GM23248 (cell line): ENCODE results near the gene TMEM131. TPM values are rescaled to one million over a fixed set of nuclear protein-coding genes. Genes with fewer than 3 reads are reported as not detected.

Source experiments
- DNase-seq: peaks from one replicate; pipeline ENCODE4 v3.0.0-alpha.2; 2015
- H2AFZ ChIP-seq: fragments of 200-600 bp; sonication (generic); 2 replicates; pipeline ENCODE4 v1.6.1; 2016; ENCODE audit warnings: antibody characterized with exemption
- H3F3A ChIP-seq: fragments of 200-600 bp; sonication (generic); 2 replicates; pipeline ENCODE4 v1.6.1; 2016; ENCODE audit warnings: mild to moderate bottlenecking, antibody characterized with exemption, mixed run types; ENCODE audit not compliant: insufficient read depth
- H3K27ac ChIP-seq: fragments of 200-600 bp; sonication (generic); 2 replicates; pipeline ENCODE4 v1.5.1; 2016; ENCODE audit warnings: mild to moderate bottlenecking
- H3K27me3 ChIP-seq: fragments of 200-600 bp; sonication (generic); replicated peaks from 2 replicates; pipeline ENCODE4 v1.6.1; 2016; ENCODE audit warnings: mild to moderate bottlenecking; ENCODE audit not compliant: insufficient read depth
- H3K36me3 ChIP-seq: fragments of 200-600 bp; sonication (generic); 2 replicates; pipeline ENCODE4 v1.6.1; 2016; ENCODE audit warnings: low read depth, mild to moderate bottlenecking
- H3K4me1 ChIP-seq: fragments of 200-600 bp; sonication (generic); 2 replicates; pipeline ENCODE4 v1.6.1; 2016; ENCODE audit warnings: mild to moderate bottlenecking; ENCODE audit not compliant: insufficient read depth
- H3K4me2 ChIP-seq: fragments of 200-600 bp; sonication (generic); one replicate; pipeline ENCODE4 v1.6.1; 2016; ENCODE audit warnings: mild to moderate bottlenecking; ENCODE audit not compliant: unreplicated experiment
- H3K4me3 ChIP-seq: fragments of 200-600 bp; sonication (generic); 2 replicates; pipeline ENCODE4 v1.5.1; 2016; ENCODE audit warnings: mild to moderate bottlenecking
- H3K79me2 ChIP-seq: fragments of 200-600 bp; sonication (generic); 2 replicates; pipeline ENCODE4 v1.6.1; 2016; ENCODE audit warnings: mild to moderate bottlenecking; ENCODE audit not compliant: insufficient read depth
- H3K9ac ChIP-seq: fragments of 200-600 bp; sonication (generic); 2 replicates; pipeline ENCODE4 v1.6.1; 2016; ENCODE audit warnings: mild to moderate bottlenecking
- H3K9me2 ChIP-seq: fragments of 200-600 bp; sonication (generic); 2 replicates; pipeline ENCODE4 v1.6.1; 2016; ENCODE audit warnings: mixed run types, mild to moderate bottlenecking, moderate library complexity; ENCODE audit not compliant: insufficient read depth
- H3K9me3 ChIP-seq: fragments of 200-600 bp; sonication (generic); one replicate; pipeline ENCODE4 v1.6.1; 2017; ENCODE audit warnings: low read depth
- H4K20me1 ChIP-seq: fragments of 200-600 bp; sonication (generic); 2 replicates; pipeline ENCODE4 v1.6.0; 2016; ENCODE audit not compliant: insufficient read depth
- EZH2 ChIP-seq: fragments of 200-600 bp; sonication (generic); IDR thresholded peaks from 2 replicates; pipeline ENCODE4 v1.6.1; 2018; ENCODE audit warnings: antibody characterized with exemption, mild to moderate bottlenecking; ENCODE audit not compliant: insufficient read depth, poor library complexity, severe bottlenecking
- EZH2phosphoT487 ChIP-seq: fragments of 200-600 bp; sonication (generic); IDR thresholded peaks from 2 replicates; pipeline ENCODE4 v1.6.1; 2018; ENCODE audit warnings: antibody characterized with exemption, moderate library complexity, mild to moderate bottlenecking, low read depth; ENCODE audit not compliant: insufficient read depth
- WGBS, 2 experiments: methylation state at CpG; one replicate each; pipeline ENCODE4 v1.1.6; 2015 to 2017; ENCODE audit warnings: low lambda C conversion rate in 2 of 2, low coverage in 1 of 2; ENCODE audit errors: missing lambda C conversion rate in 2 of 2; 5-methylcytosine and 5-hydroxymethylcytosine counted together
- in situ Hi-C: fragments of 300-500 bp; cut with MboI; formaldehyde crosslinking; loops from 2 replicates; pipeline ENCODE4 v1.15.0; 2020
- polyA plus RNA-seq: library from polyadenylated mRNA; unstranded; fragments of >200 nt; fragmentation: Nextera tagmentation; extraction: Ambion mirVana; gene quantifications from 2 replicates; pipeline ENCODE4 v1.2.1, GENCODE V29; 2016
- total RNA-seq: library from RNA; depleted of rRNA; stranded (reverse); fragments of >200 nt; shearing (Covaris generic); gene quantifications from 2 replicates; pipeline ENCODE4 v1.2.3, GENCODE V29; 2014

Gene TMEM131
- total and polyA plus RNA-seq, 2 experiments from 2014 or later = 15.7 to 16.4 TPM

DNA sequence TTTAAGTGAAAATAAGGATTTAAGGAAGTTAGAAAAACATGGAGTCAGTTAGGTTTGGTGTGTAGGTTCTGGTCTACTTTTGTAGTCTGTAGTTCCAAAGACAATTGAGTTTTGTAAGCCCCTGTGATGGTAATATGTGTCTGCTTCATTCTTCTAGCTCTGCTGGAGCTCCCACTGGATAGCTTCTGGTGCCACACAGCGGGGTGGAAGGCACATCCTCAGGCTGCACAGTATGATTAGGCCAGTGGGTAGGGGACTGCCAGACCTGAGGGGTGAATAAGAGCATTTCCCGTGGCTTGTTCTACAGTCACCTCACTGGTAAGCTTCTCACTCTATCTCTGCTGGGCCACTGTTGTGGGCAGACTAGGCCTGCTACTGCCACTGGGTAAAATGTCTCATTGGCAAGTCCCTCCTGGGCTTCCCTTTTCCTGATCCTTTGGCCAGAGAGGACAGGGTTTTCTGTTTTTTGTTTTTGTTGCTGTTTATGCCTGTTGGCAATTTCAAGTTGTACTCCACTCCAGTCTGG, 44.5 kb downstream of the TMEM131 start:
- H3K4me2 ChIP-seq = peak overlapping the region; percentile 61
- 88 to 98% methylated on average over 2 of the region's 2 CpGs for WGBS, 2 experiments
- 0 out of 2 replicates have a peak overlapping the region, but pooled peaks have one; percentile 34 for H3K9ac ChIP-seq
- H3K79me2 ChIP-seq = peaks cover 96% of the 10 kb centered on the region
- peak; percentile 25 for DNase-seq
- H2AFZ ChIP-seq = no peak overlapping the region
- no peaks in the 10 kb centered on the region for H3K9me2 ChIP-seq
- H4K20me1 ChIP-seq = 0 out of 2 replicates have a peak, but pooled peaks cover 6% of the 10 kb centered on the region
- no peaks in the 10 kb centered on the region for H3K27me3 ChIP-seq
- peaks cover 21% of the 10 kb centered on the region for H3K4me1 ChIP-seq
- H3F3A ChIP-seq = peaks cover 22% of the 10 kb centered on the region
- no peaks in the 10 kb centered on the region for H3K9me3 ChIP-seq
- H3K36me3 ChIP-seq = no peaks in the 10 kb centered on the region
- peak overlapping the region; percentile 62 for H3K27ac ChIP-seq
- peak overlapping the region; percentile 42 for H3K4me3 ChIP-seq
- TF ChIP-seq EZH2phosphoT487 (no peak), EZH2 (no peak)
- in situ Hi-C loops = no loop called here

DNA sequence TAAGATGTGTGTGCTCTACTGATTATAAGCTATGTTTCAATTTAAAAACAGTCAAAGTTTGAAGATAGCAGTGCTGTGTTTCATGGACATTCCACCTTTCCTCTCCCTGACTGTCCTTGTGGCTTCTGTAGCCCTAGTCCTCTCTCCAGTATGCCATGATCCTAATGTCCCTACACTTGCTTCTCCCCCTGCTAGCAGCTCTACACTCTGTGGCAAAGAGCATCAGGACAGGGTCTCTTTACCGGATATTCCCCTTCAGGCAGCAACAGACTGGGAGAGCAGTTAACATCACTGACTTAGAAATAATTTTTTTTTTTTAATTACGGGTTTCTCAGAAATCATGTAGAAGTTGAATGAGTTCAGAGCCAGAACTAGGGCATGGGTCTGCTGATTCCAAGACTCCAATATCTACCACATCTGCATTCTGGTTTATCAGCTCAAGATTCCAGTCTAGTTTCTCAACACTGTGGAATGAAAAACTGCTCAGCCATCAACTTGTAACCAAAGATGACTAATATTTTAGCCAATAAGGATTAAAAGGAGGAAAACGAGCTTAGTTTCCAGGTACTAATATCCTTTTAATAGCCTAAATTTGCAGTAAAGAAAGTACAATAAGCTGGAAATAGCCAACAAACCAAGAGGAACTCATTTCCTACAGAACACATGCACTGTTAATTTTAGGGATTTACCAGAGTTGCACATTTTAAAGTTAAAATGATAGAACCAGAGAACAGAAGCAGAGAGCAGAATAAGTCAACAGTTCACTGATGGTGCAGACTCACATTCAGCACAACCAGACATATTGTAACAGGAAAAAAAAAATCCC, 45.2 kb downstream of the TMEM131 start:
- Histone ChIP-seq H4K20me1 (peaks cover 6% of the 10 kb centered on the region; the same call in 1 of the 2 replicates), H3K4me1 (peaks cover 24% of the 10 kb centered on the region), H3K4me2 (peak overlapping the region; percentile 61), H3K4me3 (peak overlapping the region; percentile 42), H3K9me3 (no peaks in the 10 kb centered on the region), H3K9me2 (no peaks in the 10 kb centered on the region), H3F3A (peaks cover 22% of the 10 kb centered on the region), H3K27me3 (no peaks in the 10 kb centered on the region), H2AFZ (no peak overlapping the region), H3K27ac (peak overlapping the region; percentile 62), H3K36me3 (no peaks in the 10 kb centered on the region), H3K9ac (peak overlapping the region; percentile 34; the same call in 1 of the 2 replicates), H3K79me2 (peaks cover 96% of the 10 kb centered on the region)
- 2% methylated on average over 3 of the region's 3 CpGs for WGBS, 2 experiments
- peak; percentile 84 for DNase-seq
- in situ Hi-C loops = no loop called here
- TF ChIP-seq EZH2 (no peak), EZH2phosphoT487 (no peak)

DNA sequence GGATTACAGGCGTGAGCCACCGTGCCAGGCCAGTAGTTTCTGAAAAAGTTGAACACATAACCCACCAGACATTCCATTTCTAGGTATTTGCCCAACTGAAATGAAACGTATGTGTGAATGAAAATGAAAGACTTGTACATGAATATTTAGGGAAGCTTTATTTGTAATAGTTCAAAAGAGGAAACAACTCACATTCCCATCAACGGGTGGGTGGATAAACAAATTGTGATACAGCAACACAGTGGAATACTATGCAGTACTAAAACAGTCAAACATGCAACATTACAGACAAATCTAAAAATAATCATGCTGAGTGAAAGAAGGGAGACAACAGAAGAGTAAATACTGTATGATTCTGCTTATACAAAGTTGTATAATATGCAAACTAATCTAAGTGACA, 46.8 kb downstream of the TMEM131 start:
- DNase-seq = no peak
- H3K27me3 ChIP-seq = no peaks in the 10 kb centered on the region
- H4K20me1 ChIP-seq = peaks cover 11% of the 10 kb centered on the region; the same call in 1 of the 2 replicates
- in situ Hi-C loops = no loop called here
- TF ChIP-seq EZH2phosphoT487 (no peak), EZH2 (no peak)
- no peaks in the 10 kb centered on the region for H3K9me3 ChIP-seq
- H3K27ac ChIP-seq = no peak overlapping the region
- no peak overlapping the region for H3K9ac ChIP-seq
- H3F3A ChIP-seq = peaks cover 22% of the 10 kb centered on the region
- H3K4me1 ChIP-seq = peaks cover 30% of the 10 kb centered on the region
- peaks cover 96% of the 10 kb centered on the region for H3K79me2 ChIP-seq
- no peaks in the 10 kb centered on the region for H3K36me3 ChIP-seq
- no peak overlapping the region for H3K4me3 ChIP-seq
- H2AFZ ChIP-seq = no peak overlapping the region
- H3K9me2 ChIP-seq = no peaks in the 10 kb centered on the region
- WGBS, 2 experiments = 92 to 93% methylated on average over 4 of the region's 4 CpGs
- H3K4me2 ChIP-seq = no peak overlapping the region

DNA sequence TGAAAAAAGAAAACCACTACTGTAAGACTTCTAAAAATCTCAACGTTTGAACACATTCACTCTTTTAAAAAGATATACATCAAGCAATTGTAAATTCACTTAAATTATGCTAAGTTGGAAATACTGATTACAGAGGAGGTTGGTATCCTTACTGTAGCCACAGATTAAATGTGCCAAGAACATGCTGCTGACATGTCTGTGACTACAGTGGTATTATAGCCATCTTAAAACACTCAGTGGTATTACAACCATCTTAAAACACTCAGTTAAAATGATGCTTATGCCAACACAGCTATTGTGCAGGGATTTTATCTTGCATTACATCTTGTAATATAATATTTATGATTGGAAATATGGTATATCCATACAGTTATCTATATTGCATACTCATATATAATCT, 50.0 kb downstream of the TMEM131 start:
- H3K4me3 ChIP-seq = no peak overlapping the region
- no peak overlapping the region for H3K27ac ChIP-seq
- H3K4me1 ChIP-seq = peaks cover 20% of the 10 kb centered on the region
- H3K27me3 ChIP-seq = no peaks in the 10 kb centered on the region
- peaks cover 14% of the 10 kb centered on the region; the same call in 1 of the 2 replicates for H4K20me1 ChIP-seq
- H3K9me2 ChIP-seq = no peaks in the 10 kb centered on the region
- peaks cover 95% of the 10 kb centered on the region for H3K79me2 ChIP-seq
- H3K9me3 ChIP-seq = no peaks in the 10 kb centered on the region
- H2AFZ ChIP-seq = no peak overlapping the region
- no peak overlapping the region for H3K4me2 ChIP-seq
- in situ Hi-C loops = no loop called here
- peaks cover 12% of the 10 kb centered on the region for H3F3A ChIP-seq
- 15 to 16% methylated on average over 1 of the region's 1 CpG for WGBS, 2 experiments
- no peak for DNase-seq
- no peaks in the 10 kb centered on the region for H3K36me3 ChIP-seq
- TF ChIP-seq EZH2phosphoT487 (no peak), EZH2 (no peak)
- H3K9ac ChIP-seq = no peak overlapping the region
